Ectodermal cell (in vitro differentiated cells): Measurements from ENCODE around the gene GCSH. TPM values are rescaled to one million over a fixed set of nuclear protein-coding genes. Genes with fewer than 3 reads are reported as not detected.

ENCODE experiments used
- H3K27ac ChIP-seq: 2 replicates; pipeline ENCODE4 v1.7.0; 2013; ENCODE audit warnings: mild to moderate bottlenecking, low read depth, low read length; ENCODE audit not compliant: insufficient read depth, poor library complexity, severe bottlenecking
- H3K27me3 ChIP-seq: 2 replicates; pipeline ENCODE4 v1.7.0; 2013; ENCODE audit warnings: mild to moderate bottlenecking, low read length; ENCODE audit not compliant: insufficient read depth, control insufficient read depth, poor library complexity, severe bottlenecking
- H3K36me3 ChIP-seq: one replicate; pipeline ENCODE4 v1.7.0; 2013; ENCODE audit warnings: low read length; ENCODE audit not compliant: control insufficient read depth, insufficient read depth
- H3K4me1 ChIP-seq: one replicate; pipeline ENCODE4 v1.7.0; 2013; ENCODE audit warnings: low read length; ENCODE audit not compliant: control insufficient read depth, insufficient read depth
- H3K4me3 ChIP-seq: 2 replicates; pipeline ENCODE4 v1.7.0; 2013; ENCODE audit warnings: low read depth, low read length, control low read depth; ENCODE audit not compliant: insufficient read depth
- H3K9me3 ChIP-seq: 2 replicates; pipeline ENCODE4 v1.7.0; 2013; ENCODE audit warnings: mild to moderate bottlenecking, low read length, moderate library complexity; ENCODE audit not compliant: control insufficient read depth
- WGBS, 2 experiments: methylation state at CpG; one replicate each; pipeline ENCODE4 v1.1.7; 2013; ENCODE audit warnings: missing lambda C conversion rate in 2 of 2; 5-methylcytosine and 5-hydroxymethylcytosine counted together
- polyA plus RNA-seq, 4 experiments: library from polyadenylated mRNA; stranded (reverse); fragments of 50-300 nt; gene quantifications; one replicate each; pipeline ENCODE4 v1.2.3, GENCODE V29; 2013

The GCSH gene
- polyA plus RNA-seq (2013, experiment 1 of 4), result 118 TPM
- polyA plus RNA-seq (2013, experiment 2 of 4), result 121 TPM
- 116 TPM for polyA plus RNA-seq (2013, experiment 3 of 4)
- 110 TPM for polyA plus RNA-seq (2013, experiment 4 of 4)

- H3K27ac ChIP-seq, result peak within 1 kb of the TSS; percentile 90
- peak within 1 kb of the TSS; percentile 64 for H3K4me3 ChIP-seq
- 0 to 1% methylated on average over 70 to 71 of the region's 83 CpGs for WGBS, 2 experiments
- H3K27me3 ChIP-seq, result no peaks in the 10 kb centered on the region
- H3K4me1 ChIP-seq, result no peaks in the 10 kb centered on the region
- H3K9me3 ChIP-seq, result no peaks in the 10 kb centered on the region
- no peaks in the 10 kb centered on the region for H3K36me3 ChIP-seq
Observed at GRCh38 chr16:81095953-81096714, at the start of gene GCSH. GCSH (minus strand) TSS chr16:81096395; CDS start chr16:81096278, 117 bp downstream.

GRCh38 chr16:81143921-81144471 lies 47.8 kb upstream of the GCSH start:
- Histone ChIP-seq H3K4me3 (no peak overlapping the region), H3K4me1 (no peaks in the 10 kb centered on the region), H3K36me3 (no peaks in the 10 kb centered on the region), H3K27ac (no peak overlapping the region), H3K9me3 (no peaks in the 10 kb centered on the region), H3K27me3 (no peaks in the 10 kb centered on the region)
- WGBS, 2 experiments, result 85 to 86% methylated on average over 4 of the region's 4 CpGs

- H3K4me3 ChIP-seq, result no peak overlapping the region
- WGBS, 2 experiments, result 84 to 88% methylated on average over 12 of the region's 12 CpGs
- no peaks in the 10 kb centered on the region for H3K4me1 ChIP-seq
- H3K9me3 ChIP-seq, result no peaks in the 10 kb centered on the region
- no peak overlapping the region for H3K27ac ChIP-seq
- H3K36me3 ChIP-seq, result no peaks in the 10 kb centered on the region
- no peaks in the 10 kb centered on the region for H3K27me3 ChIP-seq
Observed at GRCh38 chr16:81142864-81143263, 46.7 kb upstream of the GCSH start.

DNA sequence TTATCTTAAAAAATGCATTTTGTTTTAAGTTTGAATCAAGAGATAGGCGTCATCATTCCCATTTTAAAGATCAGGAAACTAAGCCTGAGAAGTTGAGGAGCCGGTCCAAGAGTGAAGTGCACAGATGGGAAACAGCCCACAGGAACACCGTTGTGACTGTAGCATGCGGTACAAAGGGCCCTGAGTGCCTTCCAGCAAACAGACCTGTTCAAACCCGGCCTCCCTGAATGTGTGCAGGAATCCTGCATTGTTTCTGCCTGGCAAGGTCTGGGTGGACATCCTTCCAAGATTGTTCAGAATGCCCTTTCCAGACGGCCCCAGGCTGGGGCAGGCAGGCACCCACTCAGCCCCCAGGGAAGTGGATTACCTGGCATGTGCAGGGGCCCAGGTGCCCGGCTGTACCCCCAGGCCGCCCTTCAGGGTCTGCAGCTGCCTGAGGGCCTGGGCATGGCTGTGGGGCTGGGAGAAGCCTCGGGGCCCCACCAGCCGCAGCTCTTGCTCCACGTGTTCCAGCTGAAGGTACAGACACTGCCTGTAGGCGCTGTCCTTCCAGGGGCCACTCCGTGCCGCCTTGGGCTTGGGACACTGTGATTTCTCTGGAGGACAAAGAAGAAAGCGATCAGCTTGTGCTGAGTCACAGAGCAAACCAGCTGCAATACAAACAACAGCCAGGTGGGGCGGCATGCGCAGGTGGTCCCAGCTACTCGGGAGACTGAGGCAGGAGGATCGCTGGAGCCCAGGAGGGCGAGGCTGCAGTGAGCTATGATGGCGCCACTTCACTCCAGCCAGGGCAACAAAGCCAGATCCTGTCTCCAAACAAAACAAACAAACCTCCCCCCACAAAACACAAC lies 45.0 kb upstream of the GCSH start:
- 89% methylated on average over 21 of the region's 21 CpGs for WGBS, 2 experiments
- Histone ChIP-seq H3K27me3 (no peaks in the 10 kb centered on the region), H3K9me3 (no peaks in the 10 kb centered on the region), H3K36me3 (no peaks in the 10 kb centered on the region), H3K27ac (peak overlapping the region; percentile 26), H3K4me1 (peaks cover 13% of the 10 kb centered on the region), H3K4me3 (no peak overlapping the region)

- Histone ChIP-seq H3K4me1 (peaks cover 13% of the 10 kb centered on the region), H3K4me3 (no peak overlapping the region)
- 83 to 85% methylated on average over 9 of the region's 9 CpGs for whole genome bisulfite sequencing, 2 experiments
Observed at GRCh38 chr16:81138831-81139557, 42.8 kb upstream of the GCSH start.

DNA sequence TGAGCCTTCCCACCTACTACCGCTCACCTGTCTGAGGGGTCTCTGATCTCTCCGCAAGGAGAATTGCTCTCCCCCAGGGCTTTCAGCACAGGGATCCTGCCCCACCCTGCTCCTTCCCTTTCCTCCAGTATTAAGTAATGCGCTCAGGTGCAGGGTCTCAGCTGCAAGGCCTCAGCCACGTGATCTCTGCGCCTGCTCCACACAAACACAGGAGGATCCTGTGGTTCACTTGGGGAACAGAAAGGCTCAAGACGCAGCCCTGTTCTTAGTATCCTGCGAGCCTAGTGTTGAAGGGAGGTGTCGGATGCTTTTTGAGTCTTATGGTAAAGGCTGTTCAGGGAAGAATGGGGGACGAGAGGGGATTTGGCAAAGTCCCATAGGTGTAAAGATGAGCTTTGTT lies 41.6 kb upstream of the GCSH start:
- Histone ChIP-seq H3K9me3 (no peaks in the 10 kb centered on the region), H3K4me3 (no peak overlapping the region), H3K36me3 (no peaks in the 10 kb centered on the region), H3K4me1 (peaks cover 13% of the 10 kb centered on the region), H3K27ac (no peak overlapping the region), H3K27me3 (no peaks in the 10 kb centered on the region)
- WGBS, 2 experiments, result 77 to 82% methylated on average over 9 of the region's 9 CpGs

More at GRCh38 chr16:81138831-81139557, 42.8 kb upstream of the GCSH start:
- no peaks in the 10 kb centered on the region for H3K27me3 ChIP-seq
- no peak overlapping the region for H3K27ac ChIP-seq
- no peaks in the 10 kb centered on the region for H3K36me3 ChIP-seq
- H3K9me3 ChIP-seq, result no peaks in the 10 kb centered on the region

GRCh38 chr16:81136390-81137335 lies 40.5 kb upstream of the GCSH start:
- H3K27me3 ChIP-seq, result no peaks in the 10 kb centered on the region
- H3K36me3 ChIP-seq, result no peaks in the 10 kb centered on the region
- H3K9me3 ChIP-seq, result no peaks in the 10 kb centered on the region
- WGBS, 2 experiments, result 55 to 62% methylated on average over 11 to 12 of the region's 12 CpGs
- H3K4me3 ChIP-seq, result no peak overlapping the region
- H3K4me1 ChIP-seq, result peaks cover 13% of the 10 kb centered on the region
- H3K27ac ChIP-seq, result peak overlapping the region; percentile 16

- Histone ChIP-seq H3K36me3 (no peaks in the 10 kb centered on the region), H3K4me3 (no peak overlapping the region), H3K27me3 (no peaks in the 10 kb centered on the region), H3K27ac (no peak overlapping the region), H3K9me3 (no peaks in the 10 kb centered on the region), H3K4me1 (no peaks in the 10 kb centered on the region)
- 91 to 93% methylated on average over 6 of the region's 6 CpGs for WGBS, 2 experiments
Observed at GRCh38 chr16:81130126-81130525, 33.9 kb upstream of the GCSH start.
